NCI-H1436 (cell line): ENCODE data around the gene IGFBP6.
A peak's percentile ranks its signal among the peaks of the same experiment; 100 is the strongest.

Source experiments
- DNase-seq: peaks from one replicate; lab custom pipeline; 2025; lab: John Stamatoyannopoulos, UW

IGFBP6 gene

GRCh38 chr12:53059434-53060063 is 37.9 kb upstream of the IGFBP6 start:
- DNase-seq, result no peak

DNA sequence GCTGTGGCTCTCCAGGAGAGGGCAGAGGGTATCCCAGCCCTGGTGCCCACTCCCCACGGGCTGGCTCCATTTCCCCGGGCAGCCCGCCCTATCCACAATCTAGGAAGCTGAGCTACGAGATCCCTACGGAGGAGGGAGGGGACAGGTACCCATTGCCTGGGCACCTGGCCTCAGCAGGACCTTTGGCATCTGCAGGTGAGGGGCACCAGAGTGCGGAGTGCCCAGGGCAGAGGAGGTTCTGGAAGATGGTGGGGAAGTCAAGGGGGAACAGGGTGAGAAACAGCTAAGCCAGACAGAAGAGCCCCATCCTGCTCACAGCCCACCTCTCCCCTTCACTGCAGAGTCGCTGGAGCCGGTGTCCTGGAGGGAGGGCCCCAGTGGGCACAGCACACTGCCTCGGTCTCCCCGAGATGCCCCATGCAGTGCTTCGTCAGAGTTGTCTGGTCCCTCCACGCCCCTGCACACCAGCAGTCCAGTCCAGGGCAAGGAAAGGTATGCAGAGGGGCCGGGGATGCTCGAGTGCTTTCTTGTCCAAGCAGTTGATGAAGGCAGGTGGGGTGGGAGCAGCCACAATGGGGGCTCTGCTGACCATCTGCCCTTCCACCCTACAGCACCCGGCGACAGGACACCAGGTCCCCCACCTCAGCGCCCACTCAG is 37.3 kb upstream of the IGFBP6 start:
- DNase-seq, result no peak

DNA sequence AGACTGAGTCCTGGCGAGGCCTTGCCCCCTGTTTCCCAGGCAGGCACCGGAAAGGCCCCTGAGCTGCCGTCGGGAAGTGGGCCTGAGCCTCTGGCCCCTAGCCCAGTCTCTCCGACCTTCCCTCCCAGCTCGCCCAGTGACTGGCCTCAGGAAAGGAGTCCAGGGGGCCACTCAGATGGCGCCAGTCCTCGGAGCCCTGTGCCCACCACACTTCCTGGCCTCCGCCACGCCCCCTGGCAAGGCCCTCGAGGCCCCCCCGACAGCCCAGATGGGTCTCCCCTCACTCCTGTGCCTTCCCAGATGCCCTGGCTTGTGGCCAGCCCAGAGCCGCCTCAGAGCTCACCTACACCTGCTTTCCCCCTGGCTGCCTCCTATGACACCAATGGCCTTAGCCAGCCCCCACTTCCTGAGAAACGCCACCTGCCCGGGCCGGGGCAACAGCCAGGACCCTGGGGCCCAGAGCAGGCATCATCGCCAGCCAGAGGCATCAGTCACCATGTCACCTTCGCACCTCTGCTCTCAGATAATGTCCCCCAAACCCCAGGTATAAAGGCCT is 36.7 kb upstream of the IGFBP6 start:
- DNase-seq, result no peak

DNA sequence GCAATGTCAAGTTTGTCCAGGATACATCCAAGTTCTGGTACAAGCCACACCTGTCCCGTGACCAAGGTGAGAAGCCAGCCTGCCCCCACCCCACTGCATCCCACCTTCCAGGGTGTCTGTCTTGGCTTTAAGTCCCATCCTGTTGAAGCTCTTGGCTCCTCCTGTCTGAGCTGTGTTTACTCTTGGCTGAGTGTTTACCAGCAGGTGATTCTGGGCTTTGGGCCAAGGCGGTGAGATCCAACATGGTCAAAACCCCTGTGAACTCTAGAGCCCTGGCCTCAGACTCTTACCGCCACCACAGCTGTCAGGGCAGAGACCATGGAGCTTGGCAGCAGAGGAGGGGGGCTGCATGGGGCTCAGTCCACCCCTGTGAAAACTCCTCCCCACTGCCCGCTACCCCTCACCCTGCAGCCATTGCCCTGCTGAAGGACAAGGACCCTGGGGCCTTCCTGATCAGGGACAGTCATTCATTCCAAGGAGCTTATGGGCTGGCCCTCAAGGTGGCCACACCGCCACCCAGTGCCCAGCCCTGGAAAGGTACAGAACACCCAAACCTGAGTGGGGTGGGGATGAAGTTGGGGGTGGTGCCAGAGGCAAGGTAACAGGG is 36.0 kb upstream of the IGFBP6 start:
- peak; percentile 49 for DNase-seq

DNA sequence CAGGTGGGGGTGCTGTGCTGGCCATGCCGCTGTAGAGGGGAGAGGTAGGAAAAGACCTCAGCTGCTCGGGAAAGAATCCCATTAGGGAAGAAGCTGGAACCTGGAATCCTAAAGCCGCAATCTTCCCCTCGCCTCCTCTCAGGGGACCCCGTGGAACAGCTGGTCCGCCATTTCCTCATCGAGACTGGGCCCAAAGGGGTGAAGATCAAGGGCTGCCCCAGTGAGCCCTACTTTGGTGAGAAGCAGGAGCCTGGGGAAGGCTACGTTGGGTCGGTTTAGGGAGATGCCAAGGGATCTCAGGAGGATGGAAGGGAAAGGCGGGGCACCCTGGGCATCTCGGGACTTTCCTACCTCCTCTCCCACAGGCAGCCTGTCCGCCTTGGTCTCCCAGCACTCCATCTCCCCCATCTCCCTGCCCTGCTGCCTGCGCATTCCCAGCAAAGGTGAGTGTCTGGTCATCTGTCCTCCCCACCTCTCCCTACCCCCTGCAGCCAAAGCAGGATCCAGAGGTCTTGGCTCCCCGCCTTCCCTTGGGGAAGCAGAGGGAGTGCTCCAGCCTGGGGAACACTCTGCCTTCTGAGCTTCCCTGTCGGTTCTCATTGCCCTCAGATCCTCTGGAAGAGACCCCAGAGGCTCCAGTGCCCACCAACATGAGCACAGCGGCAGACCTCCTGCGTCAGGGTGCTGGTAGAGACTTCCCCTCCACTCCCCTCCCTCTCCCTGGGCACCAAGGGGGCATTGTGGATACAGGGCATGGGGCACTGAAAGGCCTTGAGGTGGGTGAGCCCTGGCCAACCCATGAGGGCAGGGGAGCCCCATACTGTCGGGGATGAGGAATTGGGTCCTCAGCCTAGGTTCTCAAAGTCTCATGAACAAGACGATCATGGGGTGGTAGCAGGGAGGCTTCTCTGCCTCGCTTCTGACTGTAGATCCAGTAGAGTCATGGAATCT is 35.2 kb upstream of the IGFBP6 start:
- DNase-seq, result no peak

- no peak for DNase-seq
These were observed 34.3 kb upstream of the IGFBP6 start for GRCh38 chr12:53062977-53063707.

GRCh38 chr12:53063708-53064612 is 33.5 kb upstream of the IGFBP6 start:
- DNase-seq, result no peak

DNA sequence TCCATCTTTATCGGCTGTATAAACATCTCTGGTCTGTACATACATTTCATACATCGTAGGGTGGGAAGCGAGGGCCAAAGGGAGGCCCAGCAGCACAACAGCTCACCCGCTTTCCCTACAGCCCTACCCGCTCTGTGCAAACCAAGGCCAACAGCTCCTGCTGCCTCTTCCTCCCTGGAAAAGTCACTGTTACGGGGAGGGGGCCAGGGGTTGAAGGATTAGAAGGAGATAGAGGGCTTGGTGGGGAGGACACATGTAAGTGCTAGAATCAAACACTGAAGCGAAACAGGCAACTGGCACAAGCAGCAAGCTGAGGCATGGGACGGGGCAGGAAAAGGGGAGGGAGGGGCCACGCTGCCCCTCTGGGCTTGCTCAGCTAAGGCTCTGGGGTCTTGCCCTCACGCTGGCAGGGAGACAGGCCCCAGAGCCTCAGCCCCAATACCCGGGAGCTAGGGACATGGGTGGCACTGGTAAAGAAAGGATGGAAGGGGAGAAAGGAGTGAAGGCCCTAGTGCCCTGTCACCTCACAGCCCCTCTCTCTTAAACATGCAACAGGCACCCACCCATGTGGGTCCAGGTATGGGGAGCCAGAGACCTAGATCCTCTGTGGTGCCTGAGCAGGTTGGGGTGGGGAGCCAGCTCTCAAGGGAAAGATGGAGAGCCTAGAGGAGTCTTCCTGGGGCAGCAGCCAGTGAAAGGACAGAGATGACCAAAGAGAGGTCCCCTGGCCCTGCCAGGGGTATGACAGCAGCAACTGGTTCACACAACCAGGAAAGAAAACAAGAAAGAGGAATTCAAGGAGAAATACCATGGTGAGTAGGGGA is 32.6 kb upstream of the IGFBP6 start:
- DNase-seq, result no peak

DNA sequence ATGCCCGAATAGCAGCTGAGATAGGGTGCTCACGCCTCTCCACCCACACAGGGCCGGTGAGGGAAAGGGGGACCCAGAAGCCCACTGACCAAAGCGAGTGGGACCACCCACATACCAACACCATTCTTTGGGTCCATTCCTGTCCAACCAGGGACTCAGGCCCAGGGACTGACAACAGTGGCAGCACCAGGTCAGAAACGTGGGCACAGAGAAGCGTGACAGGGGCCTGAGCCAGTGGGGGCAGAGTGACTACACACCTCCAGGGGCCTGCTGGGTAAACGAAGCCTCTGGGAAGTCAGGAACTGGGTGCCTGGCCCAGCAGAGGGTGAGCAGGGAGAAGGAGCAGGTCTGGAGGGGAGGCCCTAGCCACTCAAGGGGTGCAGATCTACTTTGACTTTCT is 32.0 kb upstream of the IGFBP6 start:
- no peak for DNase-seq

DNA sequence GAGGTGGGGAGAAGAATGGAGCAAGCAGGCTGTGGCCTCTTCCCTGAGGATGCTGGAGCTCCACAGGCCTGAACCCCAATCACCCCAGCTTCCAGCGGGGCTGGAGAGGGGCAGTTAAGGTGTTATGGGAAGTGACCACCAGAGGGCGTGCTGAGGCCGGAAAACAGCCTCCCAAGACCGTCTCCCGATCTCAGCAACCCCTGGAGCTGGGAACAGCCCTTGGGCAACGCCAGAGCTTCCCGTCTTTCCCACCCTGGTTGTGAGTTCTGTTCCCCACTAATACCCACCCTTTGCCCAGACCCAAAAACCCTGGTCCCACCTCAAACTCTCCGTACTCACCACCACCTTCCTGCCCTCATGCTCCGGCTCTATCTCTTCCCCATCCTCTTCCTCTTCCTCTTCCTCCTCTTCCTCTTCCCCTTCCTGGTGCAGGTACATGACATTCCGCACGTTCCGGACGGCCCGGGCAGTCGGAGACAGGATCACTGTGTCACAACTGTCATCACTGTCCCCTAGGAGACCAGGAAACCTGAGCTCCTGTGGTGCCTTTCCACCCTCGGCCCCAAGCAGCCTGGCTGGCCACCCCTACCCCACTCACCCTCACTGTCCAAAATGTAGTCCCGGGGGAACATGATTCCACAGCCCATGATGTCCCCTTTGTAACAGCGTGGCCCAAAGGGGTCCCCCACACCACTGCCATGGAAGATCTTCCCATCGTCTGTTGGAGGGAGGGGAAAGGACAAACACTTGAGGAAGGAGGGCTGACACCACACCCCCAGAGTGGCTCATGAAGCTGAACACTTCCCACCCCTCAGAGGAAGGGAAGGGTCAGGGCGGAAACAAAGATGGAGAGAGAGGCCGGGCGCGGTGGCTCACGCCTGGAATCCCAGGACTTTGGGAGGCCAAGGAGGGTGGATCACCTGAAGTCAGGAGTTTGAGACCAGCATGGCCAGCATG is 31.2 kb upstream of the IGFBP6 start:
- DNase-seq, result peak; percentile 49

GRCh38 chr12:53067074-53067992 is 30.1 kb upstream of the IGFBP6 start:
- no peak for DNase-seq

GRCh38 chr12:53067993-53068770 is 29.3 kb upstream of the IGFBP6 start:
- DNase-seq, result no peak

GRCh38 chr12:53068811-53069585 is 28.5 kb upstream of the IGFBP6 start:
- no peak for DNase-seq

GRCh38 chr12:53069621-53070410 is 27.7 kb upstream of the IGFBP6 start:
- DNase-seq, result no peak
